Thoracic aorta (tissue), 2 donors: ENCODE data around the gene ERP29. TPM values are rescaled to one million over a fixed set of nuclear protein-coding genes. Genes with fewer than 3 reads are reported as not detected.
"Not testable (repeated sequence)": the region's sequence is repeated elsewhere in the genome, so short reads cannot be mapped to it uniquely, and the experiment has no call there.

Source experiments
- ATAC-seq: fragments of 150-250 bp; one replicate; pipeline ENCODE4 v1.8.0; 2017; ENCODE audit warnings: low read depth; ENCODE audit not compliant: insufficient number of reproducible peaks, low FRiP score
- DNase-seq: peaks from one replicate; pipeline ENCODE4 v3.0.0-alpha.2; 2020; ENCODE audit warnings: low spot score
- H3K27ac ChIP-seq, 2 donors: fragments of 200-600 bp; sonication (generic); 1 replicate in 1 of 2; 2 replicates in 1 of 2; pipeline ENCODE4 v1.5.1; 2016; ENCODE audit warnings: mild to moderate bottlenecking in 2 of 2, moderate library complexity in 2 of 2
- H3K27me3 ChIP-seq: fragments of 200-600 bp; sonication (generic); replicated peaks from 2 replicates; pipeline ENCODE4 v1.6.0; 2016; ENCODE audit warnings: mild to moderate bottlenecking; ENCODE audit not compliant: insufficient read depth
- H3K36me3 ChIP-seq: fragments of 200-600 bp; sonication (generic); one replicate; pipeline ENCODE4 v1.5.1; 2016
- H3K4me1 ChIP-seq, 2 donors: fragments of 200-600 bp; sonication (generic); 1 replicate in 1 of 2; 2 replicates in 1 of 2; pipeline versions ENCODE4 v1.5.1 to v1.6.0; 2016; ENCODE audit warnings: low read depth in 2 of 2, mild to moderate bottlenecking in 1 of 2; ENCODE audit not compliant: control insufficient read depth in 1 of 2
- H3K4me3 ChIP-seq: fragments of 200-600 bp; sonication (generic); 2 replicates; pipeline ENCODE4 v1.5.1; 2016; ENCODE audit warnings: mild to moderate bottlenecking
- H3K9me3 ChIP-seq: fragments of 200-600 bp; sonication (generic); 2 replicates; pipeline ENCODE4 v1.5.1; 2016
- CTCF ChIP-seq: fragments of 200-600 bp; sonication (generic); IDR thresholded peaks from one replicate; pipeline ENCODE4 v1.5.1; 2019; ENCODE audit warnings: antibody characterized with exemption
- total RNA-seq, 2 donors: library from RNA; depleted of rRNA; stranded (reverse); fragments of >200 nt; gene quantifications; one replicate each; pipeline versions ENCODE4 v1.1.0 to v1.2.3, GENCODE V29; 2016

The ERP29 gene
- total RNA-seq, 2 donors from 2014 or later = 33.1 to 43.6 TPM

DNA sequence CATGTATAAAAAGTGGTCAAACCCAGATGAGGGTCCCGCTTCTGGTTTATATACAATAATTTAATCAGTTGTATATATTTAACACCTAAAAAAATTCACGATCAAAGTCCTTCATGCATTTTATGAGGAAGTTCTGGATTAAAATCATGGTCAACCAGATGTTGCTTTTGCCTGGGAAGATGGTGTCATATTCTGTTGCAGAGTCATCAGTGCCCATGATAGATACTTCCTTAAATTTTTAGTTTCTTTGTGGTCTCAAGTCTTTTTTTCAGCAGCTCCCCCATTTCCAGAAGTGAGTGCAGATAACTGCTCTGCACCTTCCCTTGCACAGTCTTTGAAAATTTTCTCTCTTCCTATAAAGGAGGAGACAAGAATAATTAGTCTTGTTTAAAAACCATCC lies 16.1 kb downstream of the ERP29 start:
- Histone ChIP-seq H3K36me3 (peaks cover 28% of the 10 kb centered on the region), H3K27me3 (no peaks in the 10 kb centered on the region), H3K9me3 (no peaks in the 10 kb centered on the region)

DNA sequence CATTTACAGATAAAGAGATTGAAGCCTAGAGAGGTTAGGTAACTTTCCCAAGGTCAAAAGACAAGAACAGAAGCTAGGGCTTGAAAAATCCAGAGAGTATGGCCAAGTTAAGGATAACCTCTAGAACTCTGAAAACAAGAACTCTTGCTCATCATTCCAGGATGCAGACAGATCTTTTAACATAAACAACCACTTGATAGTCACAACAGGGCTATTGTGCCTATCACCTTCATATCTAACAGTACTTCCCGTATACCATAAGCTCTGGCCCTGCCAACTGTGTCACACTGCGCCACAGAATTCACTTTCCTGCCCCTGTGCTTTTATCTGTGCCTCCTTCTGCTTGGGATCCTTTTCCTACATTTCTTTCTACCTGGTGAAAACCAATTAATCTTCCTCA lies 18.2 kb downstream of the ERP29 start:
- no peak overlapping the region for H3K4me3 ChIP-seq
- H3K27me3 ChIP-seq = no peaks in the 10 kb centered on the region
- no peak overlapping the region for H3K27ac ChIP-seq
- peaks cover 32% of the 10 kb centered on the region for H3K36me3 ChIP-seq
- DNase-seq (no peak), ATAC-seq (no peak)
- H3K9me3 ChIP-seq = no peaks in the 10 kb centered on the region
- no peaks in the 10 kb centered on the region for H3K4me1 ChIP-seq
- no peak for TF ChIP-seq CTCF

More for the DNA sequence above, 16.1 kb downstream of the ERP29 start:
- no peak overlapping the region for H3K4me3 ChIP-seq
- H3K4me1 ChIP-seq = no peaks in the 10 kb centered on the region
- no peak for ATAC-seq
- no peak for TF ChIP-seq CTCF
- DNase-seq = no peak
- H3K27ac ChIP-seq = no peak overlapping the region

DNA sequence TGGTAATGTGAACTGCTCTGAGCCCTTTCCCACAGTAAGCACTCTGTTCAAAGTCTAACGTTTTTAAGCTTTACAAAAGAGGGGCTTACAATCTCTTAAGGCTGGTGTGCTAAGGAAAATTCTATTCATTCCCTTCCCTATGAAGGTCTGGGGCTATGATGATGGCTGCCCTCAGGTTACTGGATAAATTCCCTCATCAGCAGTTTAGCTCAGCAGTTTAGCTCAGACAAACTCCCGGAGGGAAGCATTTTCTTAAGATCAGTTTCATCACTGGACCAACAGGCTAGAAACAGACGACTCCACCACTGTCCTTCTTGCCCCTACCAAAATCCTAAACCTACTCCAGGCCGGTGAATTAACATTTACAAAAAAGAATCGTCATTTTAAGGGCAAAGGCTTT lies 19.1 kb downstream of the ERP29 start:
- H3K27ac ChIP-seq = no peak overlapping the region
- DNase-seq = no peak
- no peak for TF ChIP-seq CTCF
- H3K36me3 ChIP-seq = peaks cover 35% of the 10 kb centered on the region
- H3K9me3 ChIP-seq = no peaks in the 10 kb centered on the region
- H3K27me3 ChIP-seq = no peaks in the 10 kb centered on the region
- ATAC-seq = no peak
- H3K4me3 ChIP-seq = no peak overlapping the region
- no peaks in the 10 kb centered on the region for H3K4me1 ChIP-seq

DNA sequence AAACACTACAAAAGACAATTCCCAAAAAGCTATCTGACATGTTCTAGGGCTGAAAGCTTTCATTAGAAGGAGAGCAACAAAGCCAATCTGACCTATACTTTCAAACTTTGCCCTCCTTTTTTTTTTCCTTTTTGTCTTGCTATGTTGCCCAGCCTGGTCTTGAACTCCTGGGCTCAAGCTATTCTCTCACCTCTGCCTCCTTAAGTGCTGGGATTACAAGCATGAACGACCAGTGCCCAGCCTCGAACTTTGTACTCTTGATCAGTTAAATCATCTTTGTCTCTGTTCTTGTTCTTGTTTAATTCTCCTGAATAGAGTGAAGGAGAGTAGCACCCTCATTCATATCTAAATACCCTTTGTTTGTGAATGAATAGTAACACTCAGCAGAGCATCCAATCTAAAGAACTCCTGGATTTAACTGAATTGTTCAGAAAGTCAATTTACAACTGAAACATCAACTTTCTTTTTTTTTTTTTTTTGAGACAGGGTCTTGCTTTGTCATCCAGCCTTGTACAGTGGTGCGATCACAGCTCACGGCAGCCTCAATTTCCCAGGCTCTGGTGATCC lies 22.1 kb downstream of the ERP29 start:
- H3K9me3 ChIP-seq = no peaks in the 10 kb centered on the region
- no peak for DNase-seq
- H3K27me3 ChIP-seq = no peaks in the 10 kb centered on the region
- no peak for ATAC-seq
- H3K4me1 ChIP-seq = no peaks in the 10 kb centered on the region
- H3K27ac ChIP-seq = no peak overlapping the region
- peaks cover 44% of the 10 kb centered on the region for H3K36me3 ChIP-seq
- no peak overlapping the region for H3K4me3 ChIP-seq
- TF ChIP-seq CTCF = no peak

- not testable (repeated sequence) for H3K27me3 ChIP-seq, H3K4me1 ChIP-seq, H3K4me3 ChIP-seq, H3K9me3 ChIP-seq, ATAC-seq, DNase-seq, H3K27ac ChIP-seq
- peaks cover 50% of the 10 kb centered on the region for H3K36me3 ChIP-seq
Observed at GRCh38 chr12:112036614-112037013, 23.4 kb downstream of the ERP29 start.

DNA sequence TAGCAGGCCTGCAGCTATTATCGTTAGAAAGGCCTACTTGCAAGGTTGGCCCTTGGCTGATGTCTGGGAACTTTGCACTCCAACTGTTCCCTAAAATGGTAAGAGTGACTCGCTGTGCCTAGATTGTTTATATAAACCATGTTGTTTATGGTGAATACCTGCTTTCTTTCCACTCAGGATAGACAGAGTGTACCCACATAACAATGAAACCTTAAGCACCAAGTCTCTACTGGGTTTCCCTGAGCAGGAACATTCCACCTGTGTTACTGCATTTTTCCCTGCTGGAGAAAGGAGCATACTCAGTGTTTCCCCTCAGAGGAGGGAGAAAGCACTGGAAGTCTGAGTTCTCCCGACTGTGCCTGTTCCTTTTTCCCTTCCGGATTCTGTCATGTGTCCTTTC lies 32.8 kb downstream of the ERP29 start:
- peaks cover 29% of the 10 kb centered on the region for H3K36me3 ChIP-seq
- no peak for TF ChIP-seq CTCF
- ATAC-seq = no peak

More for the DNA sequence above, 32.8 kb downstream of the ERP29 start:
- Histone ChIP-seq H3K27me3 (no peaks in the 10 kb centered on the region), H3K4me3 (no peak overlapping the region), H3K27ac (no peak overlapping the region), H3K4me1 (peaks cover 8 to 18% of the 10 kb centered on the region in 2 donors), H3K9me3 (no peaks in the 10 kb centered on the region)
- no peak for DNase-seq
